Airway epithelial cell (primary cell): ENCODE data around the gene SYVN1. TPM values are rescaled to one million over a fixed set of nuclear protein-coding genes. Genes with fewer than 3 reads are reported as not detected.

ENCODE experiments used
- total RNA-seq: library from RNA; depleted of rRNA; stranded (reverse); fragments of >200 nt; gene quantifications from 2 replicates; pipeline ENCODE4 v1.2.3, GENCODE V29; 2015

The SYVN1 gene
- 12.7 and 18.1 TPM in 2 replicates for total RNA-seq

GRCh38 chr11:65134240-65134951 is at the start of gene SYVN1:
Gene SYVN1 (minus strand): TSS chr11:65134519. CDS start chr11:65133601, 918 bp downstream.

GRCh38 chr11:65181569-65182257 is 47.4 kb upstream of the SYVN1 start, which contains the start of gene CAPN1:
Gene CAPN1 (plus strand): TSS chr11:65181928. CDS start chr11:65182702, 774 bp downstream.

GRCh38 chr11:65170058-65170534 is 35.8 kb upstream of the SYVN1 start, which contains the start of gene SPDYC:
Gene SPDYC (plus strand): TSS chr11:65170233. CDS start chr11:65171358, 1,125 bp downstream.

GRCh38 chr11:65121865-65122696 is 12.2 kb downstream of the SYVN1 start, which contains the start of the genes FAU and MRPL49:
Gene FAU (minus strand): TSS chr11:65122134. CDS start chr11:65121813, 321 bp downstream.
Gene MRPL49 (plus strand): TSS chr11:65122321. CDS start chr11:65122347, 26 bp downstream.

GRCh38 chr11:65117206-65118096 is 16.9 kb downstream of the SYVN1 start, which contains the start of gene ZNHIT2:
Gene ZNHIT2 (minus strand): TSS chr11:65117701. CDS start chr11:65117653, 48 bp downstream.

GRCh38 chr11:65111744-65112545 is 22.4 kb downstream of the SYVN1 start, which contains the start of gene TM7SF2:
Gene TM7SF2 (plus strand): TSS chr11:65111872. CDS start chr11:65112016, 144 bp downstream.

GRCh38 chr11:65095974-65096806 is 38.1 kb downstream of the SYVN1 start, which contains the start of gene VPS51:
Gene VPS51 (plus strand): TSS chr11:65096214. CDS start chr11:65096251, 37 bp downstream.

GRCh38 chr11:65083834-65084597 is 50.3 kb downstream of the SYVN1 start, which contains the start of the genes CDCA5 and ZFPL1:
Gene CDCA5 (minus strand): TSS chr11:65084040. CDS start chr11:65083978, 62 bp downstream.
Gene ZFPL1 (plus strand): TSS chr11:65084222. CDS start chr11:65084699, 477 bp downstream.

Other genes with a start within 250 kb of the SYVN1 start
- 18.2 and 19.0 TPM in 2 replicates for gene ATG2A, start 217.3 kb downstream of the SYVN1 start, total RNA-seq
- 14.8 and 16.2 TPM in 2 replicates for gene PPP2R5B, start 209.8 kb downstream of the SYVN1 start, total RNA-seq
- not detected in 2 replicates for gene GPHA2, start 198.6 kb downstream of the SYVN1 start, total RNA-seq
- not detected in 2 replicates for gene MAJIN, start 162.4 kb downstream of the SYVN1 start, total RNA-seq
- gene BATF2, start 137.5 kb downstream of the SYVN1 start, total RNA-seq: 0.09 TPM in 1 of 2 replicates, not detected in the other
- gene ARL2, start 120.4 kb downstream of the SYVN1 start, total RNA-seq: 118 and 132 TPM in 2 replicates
- gene SNX15, start 107.1 kb downstream of the SYVN1 start, total RNA-seq: 10.2 and 14.2 TPM in 2 replicates
- 32.7 and 34.4 TPM in 2 replicates for gene SAC3D1, start 93.3 kb downstream of the SYVN1 start, total RNA-seq
- gene NAALADL1, start 76.0 kb downstream of the SYVN1 start, total RNA-seq: 2.0 and 7.1 TPM in 2 replicates
- 13.9 and 14.8 TPM in 2 replicates for gene CDCA5, start 50.5 kb downstream of the SYVN1 start, total RNA-seq
- 30.1 and 48.6 TPM in 2 replicates for gene ZFPL1, start 50.3 kb downstream of the SYVN1 start, total RNA-seq
- 195 and 359 TPM in 2 replicates for gene VPS51, start 38.3 kb downstream of the SYVN1 start, total RNA-seq
- gene TM7SF2, start 22.6 kb downstream of the SYVN1 start, total RNA-seq: 80.3 and 96.7 TPM in 2 replicates
- 28.4 and 54.3 TPM in 2 replicates for gene ZNHIT2, start 16.8 kb downstream of the SYVN1 start, total RNA-seq
- 609 and 906 TPM in 2 replicates for gene FAU, start 12.4 kb downstream of the SYVN1 start, total RNA-seq
- 54.8 and 80.0 TPM in 2 replicates for gene MRPL49, start 12.2 kb downstream of the SYVN1 start, total RNA-seq
- not detected in 2 replicates for gene SPDYC, start 35.7 kb upstream of the SYVN1 start, total RNA-seq
- gene CAPN1, start 47.4 kb upstream of the SYVN1 start, total RNA-seq: 594 and 598 TPM in 2 replicates
- 15.4 and 51.9 TPM in 2 replicates for gene POLA2, start 127.4 kb upstream of the SYVN1 start, total RNA-seq
- 6.1 and 9.5 TPM in 2 replicates for gene CDC42EP2, start 180.3 kb upstream of the SYVN1 start, total RNA-seq
- gene DPF2, start 199.3 kb upstream of the SYVN1 start, total RNA-seq: 27.9 and 29.6 TPM in 2 replicates
- 0.07 TPM in 1 of 2 replicates, not detected in the other for gene TIGD3, start 220.2 kb upstream of the SYVN1 start, total RNA-seq
- gene SLC25A45, start 248.1 kb upstream of the SYVN1 start, total RNA-seq: 0.09 and 0.56 TPM in 2 replicates